Measurements from ENCODE around the gene ANKDD1B. TPM values are rescaled to one million over a fixed set of nuclear protein-coding genes. Genes with fewer than 3 reads are reported as not detected.
A peak's percentile ranks its signal among the peaks of the same experiment; 100 is the strongest.
"Not testable (repeated sequence)": the region's sequence is repeated elsewhere in the genome, so short reads cannot be mapped to it uniquely, and the experiment has no call there.

Gene ANKDD1B
- total RNA-seq: not detected

DNA sequence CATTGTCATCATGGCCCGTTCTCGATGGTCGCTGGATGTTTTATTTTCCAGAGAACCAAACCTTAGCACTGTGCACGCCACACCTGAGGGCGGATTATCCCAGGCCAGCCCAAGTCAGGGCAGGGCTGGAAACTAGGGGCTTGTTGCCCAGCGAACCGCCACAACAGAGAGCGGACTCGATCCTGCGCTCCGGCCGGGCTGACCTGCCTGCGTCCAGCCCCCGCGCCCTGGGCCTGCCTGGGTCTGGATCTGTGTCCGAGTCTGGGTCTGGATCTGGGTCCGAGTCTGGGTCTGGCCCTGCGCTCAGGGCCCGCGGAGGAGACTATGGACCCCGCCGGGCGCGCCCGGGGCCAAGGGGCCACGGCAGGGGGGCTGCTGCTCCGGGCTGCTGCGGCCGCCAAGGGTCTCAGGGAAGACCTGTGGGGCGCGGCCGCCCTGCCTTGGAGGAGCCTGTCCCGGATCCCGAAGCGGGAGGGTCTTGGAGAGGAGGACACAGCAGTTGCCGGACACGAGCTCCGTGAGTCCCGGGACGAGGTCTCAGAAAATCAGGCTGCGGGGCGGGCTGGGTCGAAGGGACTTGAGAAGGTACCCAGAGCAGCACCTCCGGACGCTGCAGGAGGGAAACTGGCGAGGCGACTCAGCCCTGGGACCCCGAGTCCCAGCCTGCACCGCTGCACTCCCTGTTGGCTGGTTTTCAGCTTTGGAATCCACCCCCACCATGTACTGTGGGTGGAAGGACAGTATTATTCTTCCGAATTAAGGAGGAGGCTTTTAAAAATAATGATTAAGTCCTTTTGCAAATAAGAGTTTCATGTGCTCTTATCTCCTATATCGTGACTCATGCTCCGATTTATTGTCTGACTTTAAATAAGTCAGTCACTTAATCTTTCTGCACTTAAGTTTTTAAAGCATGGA is at the start of gene ANKDD1B:
TSS of gene ANKDD1B (plus strand) at position 143 of the 915 bp plus-strand sequence. CDS start at position 325, 182 bp downstream.
- H3K36me3 Mint-ChIP-seq: peaks cover 10% of the 10 kb centered on the region
- H3K9me3 Mint-ChIP-seq: no peaks in the 10 kb centered on the region
- peaks cover 31% of the 10 kb centered on the region for H3K27me3 Mint-ChIP-seq
- peaks cover 2% of the 10 kb centered on the region for H3K4me1 Mint-ChIP-seq
- no peak within 1 kb of the TSS for H3K27ac Mint-ChIP-seq
- no peak within 1 kb of the TSS for H3K4me3 Mint-ChIP-seq
- peak; percentile 4 for DNase-seq

DNA sequence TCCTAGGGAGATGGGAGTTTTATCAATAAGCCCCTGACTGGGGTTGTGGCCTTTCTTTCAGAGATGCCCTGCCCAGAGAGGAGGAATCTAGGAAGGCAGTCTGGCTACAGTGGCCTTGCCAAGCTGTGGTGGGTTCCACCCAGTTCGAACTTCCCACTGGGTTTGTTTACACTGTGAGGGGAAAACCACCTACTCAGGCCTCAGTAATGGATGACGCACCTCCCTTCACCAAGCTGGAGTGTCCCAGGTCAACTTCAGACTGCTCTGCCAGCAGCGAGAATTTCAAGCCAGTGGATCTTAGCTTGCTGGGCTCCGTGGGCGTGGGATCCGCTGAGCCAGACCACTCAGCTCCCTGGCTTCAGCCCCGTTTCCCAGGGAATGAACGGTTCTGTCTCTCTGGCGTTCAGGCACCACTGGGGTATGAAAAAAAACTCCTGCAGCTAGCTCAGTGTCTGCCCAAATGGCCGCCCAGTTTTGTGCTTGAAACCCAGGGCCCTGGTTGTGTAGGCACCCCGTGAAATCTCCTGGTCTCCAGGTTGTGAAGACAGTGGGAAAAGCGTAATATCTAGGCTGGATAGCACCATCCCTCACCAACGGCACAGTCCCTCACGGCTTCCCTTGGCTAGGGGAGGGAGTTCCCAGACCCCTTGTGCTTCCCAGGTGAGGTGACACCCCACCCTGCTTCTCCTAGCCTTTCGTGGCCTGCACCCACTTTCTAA is 45.1 kb upstream of the ANKDD1B start:
- Mint-ChIP-seq H3K4me3 (peak overlapping the region; percentile 48), H3K27ac (peak overlapping the region; percentile 94), H3K36me3 (peaks cover 72% of the 10 kb centered on the region), H3K4me1 (peaks cover 46% of the 10 kb centered on the region), H3K9me3 (peaks cover 33% of the 10 kb centered on the region)
- not testable (repeated sequence) for DNase-seq, H3K27me3 Mint-ChIP-seq

DNA sequence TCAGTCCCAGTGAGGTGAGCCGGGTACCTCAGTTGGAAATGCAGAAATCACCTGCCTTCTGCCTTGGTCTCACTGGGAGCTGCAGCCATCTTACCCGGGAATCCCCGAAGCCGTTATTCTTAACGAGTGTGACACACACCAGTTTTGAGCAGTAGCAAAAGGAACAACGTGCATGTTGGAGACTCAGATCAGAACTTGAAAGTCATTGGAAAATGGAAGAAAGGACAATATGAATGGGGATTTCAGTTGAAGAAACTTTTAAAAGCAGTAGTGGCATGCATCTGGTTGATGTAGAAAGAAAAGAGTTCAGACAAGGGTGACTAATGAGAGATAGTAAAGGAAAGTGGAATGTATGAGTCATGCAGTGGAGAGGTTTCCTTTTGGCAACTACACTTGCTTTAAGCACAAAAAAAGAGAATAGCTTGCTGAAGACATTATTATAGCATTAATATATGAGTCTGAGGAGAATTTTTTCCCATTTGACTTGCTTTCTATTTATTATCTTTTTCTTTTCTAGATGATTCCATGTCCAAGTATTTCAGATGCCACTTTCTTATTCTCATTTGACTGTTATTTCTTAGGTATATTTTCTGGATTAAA is 44.4 kb upstream of the ANKDD1B start:
- H3K27ac Mint-ChIP-seq: peak overlapping the region; percentile 94
- peaks cover 46% of the 10 kb centered on the region for H3K4me1 Mint-ChIP-seq
- H3K27me3 Mint-ChIP-seq: no peaks in the 10 kb centered on the region
- H3K9me3 Mint-ChIP-seq: peaks cover 31% of the 10 kb centered on the region
- peak overlapping the region; percentile 48 for H3K4me3 Mint-ChIP-seq
- DNase-seq: peak; percentile 64
- peaks cover 66% of the 10 kb centered on the region for H3K36me3 Mint-ChIP-seq

DNA sequence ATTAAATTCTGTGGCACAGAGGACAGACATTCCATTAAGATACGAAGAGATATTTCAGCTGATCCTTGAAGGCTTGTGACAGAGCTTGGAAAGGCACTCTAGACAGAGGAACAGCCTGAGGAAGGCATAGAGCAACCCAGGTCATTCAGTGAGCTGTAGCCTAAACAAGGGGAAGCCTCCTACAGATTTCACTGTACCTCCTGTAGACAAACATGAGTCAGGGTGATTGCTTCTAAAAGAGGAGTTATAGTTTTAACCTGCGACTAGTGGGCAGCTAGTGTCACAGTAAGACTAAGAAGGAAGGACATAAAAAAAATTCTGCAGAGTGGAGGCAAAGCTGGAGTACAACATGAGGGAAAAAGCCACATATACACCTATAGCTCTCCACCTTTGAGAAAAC is 43.5 kb upstream of the ANKDD1B start:
- peaks cover 24% of the 10 kb centered on the region for H3K9me3 Mint-ChIP-seq
- H3K27ac Mint-ChIP-seq: peak overlapping the region; percentile 94
- H3K4me3 Mint-ChIP-seq: peak overlapping the region; percentile 52
- peaks cover 60% of the 10 kb centered on the region for H3K36me3 Mint-ChIP-seq
- peaks cover 40% of the 10 kb centered on the region for H3K4me1 Mint-ChIP-seq
- DNase-seq: peak; percentile 8
- no peaks in the 10 kb centered on the region for H3K27me3 Mint-ChIP-seq

DNA sequence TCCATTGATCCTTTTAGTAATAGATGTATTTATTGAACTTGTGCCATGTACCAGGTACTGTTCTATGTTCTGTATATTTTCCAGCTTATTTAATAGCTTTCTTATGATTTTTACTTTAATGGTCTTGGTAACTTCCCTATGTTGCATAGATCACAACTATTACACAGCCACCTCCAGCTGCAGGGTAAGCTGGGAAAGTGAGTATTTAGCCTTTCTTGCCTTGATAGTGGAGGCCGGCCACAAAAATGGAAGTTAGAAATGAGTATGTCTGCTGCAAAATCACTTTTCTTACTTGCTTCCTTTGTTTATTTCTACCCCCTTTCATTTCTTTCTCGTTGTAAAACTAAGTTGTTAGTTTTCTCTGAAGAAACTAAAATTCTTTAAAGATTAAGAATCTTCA is 43.1 kb upstream of the ANKDD1B start:
- Mint-ChIP-seq H3K36me3 (peaks cover 58% of the 10 kb centered on the region), H3K4me1 (peaks cover 40% of the 10 kb centered on the region), H3K9me3 (peaks cover 19% of the 10 kb centered on the region), H3K27me3 (no peaks in the 10 kb centered on the region), H3K27ac (peak overlapping the region; percentile 94), H3K4me3 (no peak overlapping the region)
- no peak for DNase-seq

DNA sequence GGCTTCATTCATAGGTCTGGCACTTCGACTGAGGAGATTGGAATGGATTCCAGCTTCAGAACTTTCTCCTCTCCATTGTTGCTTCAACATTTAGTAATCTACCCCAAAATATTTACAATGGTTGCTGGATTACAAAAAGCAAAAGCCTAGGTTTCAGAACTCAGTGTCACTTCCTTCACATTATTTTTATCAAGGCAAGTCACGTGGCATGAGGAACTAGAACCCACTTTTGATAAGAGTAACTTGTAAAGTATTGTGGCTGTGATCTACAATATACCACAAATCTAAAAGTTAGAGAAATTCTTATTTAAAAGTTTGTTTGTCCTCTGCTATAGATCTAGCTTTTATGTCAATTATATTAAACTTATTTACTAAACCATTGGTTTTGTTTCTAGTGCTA is 39.7 kb upstream of the ANKDD1B start:
- Mint-ChIP-seq H3K27ac (no peak overlapping the region), H3K27me3 (no peaks in the 10 kb centered on the region), H3K36me3 (peaks cover 30% of the 10 kb centered on the region), H3K4me3 (no peak overlapping the region), H3K4me1 (peaks cover 34% of the 10 kb centered on the region), H3K9me3 (peaks cover 3% of the 10 kb centered on the region)
- DNase-seq: no peak

DNA sequence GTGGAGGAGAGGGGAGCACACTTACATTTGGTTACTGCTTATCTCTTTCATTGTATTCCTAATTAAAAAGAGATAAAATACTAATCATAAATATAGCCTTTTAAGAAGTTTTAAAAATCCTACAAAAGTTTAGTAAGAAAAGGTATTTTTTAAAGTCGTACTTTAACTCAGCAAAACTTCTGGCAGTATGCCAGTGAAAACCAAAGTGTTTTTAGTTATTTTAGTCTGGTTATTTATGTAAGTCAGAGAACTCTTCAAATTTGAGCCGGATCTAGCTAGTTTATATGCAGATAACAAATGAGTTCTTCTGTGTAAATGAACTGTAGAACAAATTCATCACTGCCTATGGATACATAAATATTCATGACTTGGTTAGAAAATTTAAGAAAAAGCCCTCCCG is 36.5 kb upstream of the ANKDD1B start:
- Mint-ChIP-seq H3K36me3 (peaks cover 21% of the 10 kb centered on the region), H3K4me3 (no peak overlapping the region), H3K27ac (peak overlapping the region; percentile 72), H3K9me3 (peaks cover 1% of the 10 kb centered on the region), H3K4me1 (peaks cover 13% of the 10 kb centered on the region), H3K27me3 (no peaks in the 10 kb centered on the region)
- DNase-seq: no peak

DNA sequence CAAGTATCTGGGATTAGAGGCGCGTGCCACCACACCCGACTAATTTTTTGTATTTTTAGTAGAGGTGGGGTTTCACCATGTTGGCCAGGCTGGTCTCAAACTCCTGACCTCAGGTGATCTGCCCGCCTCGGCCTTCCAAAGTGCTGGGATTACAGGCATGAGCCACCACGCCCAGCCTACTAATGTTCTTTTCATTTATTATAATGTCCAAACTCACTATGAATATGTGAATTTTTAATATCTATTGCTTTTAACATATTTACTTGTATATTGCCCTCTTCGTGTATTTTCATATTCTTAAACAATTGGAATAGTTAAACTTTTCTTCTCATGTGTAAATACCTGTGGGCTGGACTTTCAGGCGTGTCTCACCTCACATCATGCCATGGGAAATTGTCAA is 33.0 kb upstream of the ANKDD1B start:
- not testable (repeated sequence) for H3K4me1 Mint-ChIP-seq, H3K9me3 Mint-ChIP-seq, DNase-seq, H3K27me3 Mint-ChIP-seq, H3K4me3 Mint-ChIP-seq, H3K27ac Mint-ChIP-seq
- H3K36me3 Mint-ChIP-seq: peaks cover 19% of the 10 kb centered on the region

DNA sequence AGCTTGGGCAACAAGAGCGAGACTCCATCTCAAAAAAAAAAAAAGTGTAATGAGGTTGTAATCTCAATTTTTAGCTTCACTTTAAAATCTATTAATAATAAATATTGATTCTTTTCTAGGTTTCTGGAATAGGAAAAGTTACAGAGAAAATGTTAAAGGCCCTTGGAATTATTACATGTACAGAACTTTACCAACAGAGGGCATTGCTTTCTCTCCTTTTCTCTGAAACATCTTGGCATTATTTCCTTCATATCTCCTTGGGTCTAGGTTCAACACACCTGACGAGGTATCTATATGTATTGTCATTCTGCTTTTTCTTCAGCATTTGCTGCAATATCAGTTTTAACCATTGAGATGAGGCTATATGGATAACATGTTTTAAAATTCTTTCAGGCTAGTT is 26.6 kb upstream of the ANKDD1B start:
- Mint-ChIP-seq H3K9me3 (no peaks in the 10 kb centered on the region), H3K4me1 (no peaks in the 10 kb centered on the region), H3K36me3 (peaks cover 28% of the 10 kb centered on the region), H3K4me3 (no peak overlapping the region), H3K27ac (no peak overlapping the region), H3K27me3 (no peaks in the 10 kb centered on the region)
- DNase-seq: no peak

DNA sequence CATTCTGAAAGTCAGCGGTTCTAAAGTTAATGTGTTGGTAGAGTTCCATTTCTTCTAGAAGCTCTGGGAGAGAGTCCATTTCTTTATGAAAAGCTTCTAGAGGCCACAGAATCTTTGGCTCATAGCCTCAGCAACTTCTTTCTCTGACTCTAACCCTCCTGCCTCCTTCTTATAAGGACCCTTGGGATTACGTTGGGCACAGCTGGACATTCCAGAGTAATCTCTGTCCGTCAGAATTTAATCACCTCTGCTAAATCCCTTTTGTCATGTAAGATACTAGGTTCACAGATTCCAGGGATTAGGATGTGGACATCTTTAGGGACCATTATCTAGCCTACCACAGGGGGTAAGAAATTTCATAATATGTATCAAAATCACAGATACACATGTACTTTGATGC is 22.6 kb upstream of the ANKDD1B start:
- Mint-ChIP-seq H3K27me3 (no peaks in the 10 kb centered on the region), H3K4me3 (no peak overlapping the region), H3K9me3 (no peaks in the 10 kb centered on the region), H3K27ac (no peak overlapping the region), H3K36me3 (peaks cover 30% of the 10 kb centered on the region), H3K4me1 (no peaks in the 10 kb centered on the region)
- no peak for DNase-seq

DNA sequence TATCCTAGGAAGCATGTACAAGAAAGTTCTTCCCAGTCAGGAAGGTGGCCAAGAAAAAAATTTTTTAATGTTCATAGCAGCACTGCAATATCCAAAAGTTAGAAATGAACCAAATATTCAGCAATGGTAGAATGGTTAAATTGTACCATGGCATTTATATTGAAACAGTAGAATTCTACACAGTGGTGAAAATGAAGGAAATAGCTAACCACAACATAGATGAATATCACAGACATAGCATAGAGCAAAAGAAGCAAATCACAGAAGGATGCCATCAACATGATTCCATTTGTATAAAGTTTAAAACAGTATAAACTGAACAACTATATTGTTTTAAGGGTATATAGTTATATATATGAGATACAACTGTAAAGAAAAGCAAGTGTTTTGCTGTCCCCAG is 10.7 kb upstream of the ANKDD1B start:
- Mint-ChIP-seq H3K27me3 (no peaks in the 10 kb centered on the region), H3K9me3 (no peaks in the 10 kb centered on the region), H3K4me3 (no peak overlapping the region), H3K27ac (no peak overlapping the region), H3K36me3 (peaks cover 32% of the 10 kb centered on the region), H3K4me1 (peaks cover 6% of the 10 kb centered on the region)
- DNase-seq: no peak

DNA sequence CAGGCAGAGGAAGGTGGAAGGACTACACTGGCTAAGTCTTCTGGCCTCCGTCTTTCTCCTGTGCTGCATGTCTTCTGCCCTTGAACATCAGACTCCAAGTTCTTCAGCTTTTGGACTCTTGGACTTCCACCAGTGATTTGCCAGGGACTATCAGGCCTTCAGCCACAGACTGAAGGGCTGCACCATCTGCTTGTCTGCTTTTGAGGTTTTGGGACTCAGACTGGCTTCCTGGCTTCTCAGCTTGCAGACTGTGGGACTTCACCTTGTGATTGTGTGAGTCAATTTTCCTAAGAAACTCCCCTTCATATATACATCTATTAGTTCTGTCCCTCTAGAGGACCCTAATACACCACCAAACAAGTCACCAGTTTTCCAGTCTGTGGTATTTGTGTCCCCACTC is 9.7 kb upstream of the ANKDD1B start:
- H3K4me3 Mint-ChIP-seq: no peak overlapping the region
- H3K36me3 Mint-ChIP-seq: peaks cover 31% of the 10 kb centered on the region
- H3K27ac Mint-ChIP-seq: no peak overlapping the region
- no peak for DNase-seq
- H3K9me3 Mint-ChIP-seq: no peaks in the 10 kb centered on the region
- no peaks in the 10 kb centered on the region for H3K27me3 Mint-ChIP-seq
- peaks cover 6% of the 10 kb centered on the region for H3K4me1 Mint-ChIP-seq

DNA sequence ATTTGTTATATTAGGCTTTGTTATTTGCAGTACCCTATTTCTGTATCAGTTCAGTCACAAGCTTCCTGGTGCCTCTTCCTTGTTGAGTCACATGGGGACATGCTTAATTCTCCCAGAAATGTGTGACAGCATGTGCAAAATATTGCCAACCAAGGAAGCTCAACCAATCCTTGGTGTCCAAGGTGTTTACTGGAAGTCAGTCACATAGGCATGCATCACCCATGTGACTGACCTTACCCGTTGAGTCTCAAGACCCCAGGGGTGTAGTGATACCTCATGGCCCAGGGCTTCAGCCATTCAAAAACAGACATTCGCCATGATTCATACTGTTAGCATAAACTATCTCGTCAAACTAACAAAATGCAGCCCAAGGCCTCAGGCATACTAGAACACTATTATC is 9.3 kb upstream of the ANKDD1B start:
- H3K9me3 Mint-ChIP-seq: no peaks in the 10 kb centered on the region
- DNase-seq: no peak
- H3K36me3 Mint-ChIP-seq: peaks cover 34% of the 10 kb centered on the region
- H3K27ac Mint-ChIP-seq: no peak overlapping the region
- no peak overlapping the region for H3K4me3 Mint-ChIP-seq
- H3K27me3 Mint-ChIP-seq: no peaks in the 10 kb centered on the region
- peaks cover 6% of the 10 kb centered on the region for H3K4me1 Mint-ChIP-seq

DNA sequence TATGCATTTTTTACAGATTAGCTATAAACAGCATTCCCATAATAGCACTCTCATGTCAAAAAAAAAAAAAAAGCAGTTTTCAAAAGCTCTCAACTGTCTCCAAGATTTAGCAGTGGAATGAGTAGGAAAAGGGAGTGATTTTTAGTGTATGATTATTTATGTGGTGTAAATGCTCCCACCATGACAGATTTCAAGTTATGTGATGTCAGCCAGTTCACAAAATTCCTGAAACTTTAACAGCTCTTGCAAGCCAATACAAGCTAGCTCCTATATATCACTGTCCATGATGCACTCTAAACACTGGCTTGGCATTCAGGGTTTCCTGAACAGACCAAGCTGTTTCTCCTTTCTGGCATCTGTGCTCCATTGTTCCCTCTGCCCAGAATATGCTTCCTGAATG is 7.9 kb upstream of the ANKDD1B start:
- H3K4me1 Mint-ChIP-seq: peaks cover 6% of the 10 kb centered on the region
- no peaks in the 10 kb centered on the region for H3K27me3 Mint-ChIP-seq
- no peaks in the 10 kb centered on the region for H3K9me3 Mint-ChIP-seq
- no peak overlapping the region for H3K4me3 Mint-ChIP-seq
- H3K36me3 Mint-ChIP-seq: peaks cover 34% of the 10 kb centered on the region
- no peak for DNase-seq
- H3K27ac Mint-ChIP-seq: no peak overlapping the region

DNA sequence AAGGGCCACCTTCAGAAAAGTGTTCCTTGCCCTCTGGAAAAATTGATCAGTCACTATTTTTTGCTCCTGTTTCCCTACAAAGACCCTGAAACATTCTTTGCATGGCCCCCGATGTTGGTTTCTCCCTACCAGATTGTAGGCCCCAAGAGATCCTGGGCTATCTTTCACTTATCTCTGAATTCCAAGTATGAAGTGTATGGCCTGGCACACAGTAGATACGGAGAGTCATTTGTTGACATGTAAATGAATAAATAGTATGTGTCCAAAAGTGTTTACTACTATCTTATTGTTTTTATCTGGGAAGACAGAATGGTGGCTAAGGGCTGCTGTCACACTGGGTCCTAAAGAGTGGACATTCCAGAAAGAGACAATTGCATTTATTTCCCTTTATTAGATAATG is 7.4 kb upstream of the ANKDD1B start:
- DNase-seq: no peak
- Mint-ChIP-seq H3K4me1 (peaks cover 6% of the 10 kb centered on the region), H3K9me3 (no peaks in the 10 kb centered on the region), H3K4me3 (no peak overlapping the region), H3K27ac (no peak overlapping the region), H3K36me3 (peaks cover 33% of the 10 kb centered on the region), H3K27me3 (no peaks in the 10 kb centered on the region)
